Stimulated activated CD8-positive, alpha-beta memory T cell treated with anti-CD3 and anti-CD28 coated beads, Interleukin-4, amount 100 ng/mL, for 48 hours (primary cell): ENCODE results near the gene ANKS1B.
"Not testable (repeated sequence)": the region's sequence is repeated elsewhere in the genome, so short reads cannot be mapped to it uniquely, and the experiment has no call there.

Experiments
- DNase-seq: peaks from one replicate; pipeline ENCODE4 v3.0.0-alpha.2; 2020

The ANKS1B gene

DNA sequence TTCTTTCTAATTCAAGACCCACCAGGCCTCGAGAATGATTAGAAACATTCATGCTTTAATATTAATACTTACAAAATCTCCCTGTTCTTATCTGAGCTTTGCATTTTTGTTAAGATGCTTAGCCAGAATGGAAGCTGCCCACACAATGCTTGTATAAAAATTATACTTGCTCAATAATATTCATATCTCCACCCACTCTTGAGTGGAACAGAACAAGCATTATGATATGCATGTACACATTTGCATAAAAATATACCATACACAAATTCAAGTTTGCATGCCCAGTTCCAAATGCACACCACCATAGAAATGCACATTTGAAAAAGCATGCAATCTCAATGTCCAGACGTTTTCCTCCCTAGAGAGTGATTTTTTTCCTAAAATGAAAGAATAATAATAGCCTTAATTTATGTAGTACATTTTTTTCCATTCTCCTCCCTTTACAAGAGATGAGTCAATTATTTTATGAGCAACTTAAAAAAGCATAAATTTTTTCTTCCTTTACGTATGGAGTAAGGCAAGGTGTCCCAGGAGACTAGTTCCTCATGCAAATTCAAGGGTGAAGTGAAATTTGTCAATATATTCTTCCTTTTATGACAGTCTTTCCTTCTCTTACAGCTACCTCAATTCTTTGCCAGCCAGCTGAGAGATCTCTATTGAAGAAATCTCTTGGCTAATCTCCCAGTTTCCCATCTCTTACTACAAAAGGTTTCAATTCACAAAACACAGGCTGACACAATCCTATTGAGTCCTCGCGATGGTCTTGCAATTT lies 650.3 kb downstream of the ANKS1B start:
- no peak for DNase-seq

DNA sequence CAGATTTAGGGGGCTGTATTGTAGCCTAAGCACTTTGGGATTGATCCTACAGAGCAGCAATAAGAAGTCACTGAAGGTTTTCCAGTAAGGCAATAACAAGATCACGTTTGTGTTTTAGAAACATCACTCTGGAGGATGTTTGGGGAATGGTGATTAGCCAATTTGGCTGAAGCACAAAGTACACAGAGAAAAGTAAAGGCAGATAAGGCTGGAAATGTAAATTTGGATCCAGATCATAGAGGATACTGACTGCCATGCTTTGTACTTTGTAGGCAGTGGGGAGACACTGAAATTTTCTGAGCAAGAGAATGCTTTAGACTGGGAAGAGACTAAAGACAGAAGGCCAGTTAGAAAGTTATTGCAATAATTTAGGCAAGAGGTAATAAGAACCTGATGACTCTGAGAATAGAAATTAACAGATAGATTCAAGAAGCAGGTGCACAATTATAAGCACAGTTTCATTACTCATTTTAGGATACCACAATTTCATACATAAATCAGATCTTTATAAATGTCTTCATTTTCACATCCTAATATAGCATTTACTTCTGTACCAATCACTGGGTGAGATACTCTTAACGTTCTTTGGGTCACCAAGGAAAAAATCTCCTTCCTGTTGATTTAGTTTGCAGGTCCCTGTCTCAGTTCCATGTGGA lies 651.7 kb downstream of the ANKS1B start:
- DNase-seq: no peak

DNA sequence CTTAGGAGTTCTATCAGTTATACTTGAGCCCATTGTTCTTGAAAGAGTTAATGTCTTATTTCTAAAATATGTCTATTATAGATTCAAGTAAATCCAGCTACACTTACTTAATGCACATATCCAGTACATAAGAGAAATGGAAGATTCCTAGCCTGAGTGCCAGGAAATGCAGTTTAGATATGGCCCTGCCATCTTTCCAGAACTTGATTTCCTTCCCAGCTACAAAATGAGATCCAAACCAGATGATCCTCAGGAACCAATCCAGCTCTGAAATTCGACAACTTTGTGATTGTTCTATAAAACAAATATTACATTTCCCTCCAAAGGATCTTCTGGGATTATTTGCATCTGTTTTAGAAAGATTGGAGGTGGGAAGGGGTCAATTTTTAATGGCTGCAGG lies 654.5 kb downstream of the ANKS1B start:
- no peak for DNase-seq

DNA sequence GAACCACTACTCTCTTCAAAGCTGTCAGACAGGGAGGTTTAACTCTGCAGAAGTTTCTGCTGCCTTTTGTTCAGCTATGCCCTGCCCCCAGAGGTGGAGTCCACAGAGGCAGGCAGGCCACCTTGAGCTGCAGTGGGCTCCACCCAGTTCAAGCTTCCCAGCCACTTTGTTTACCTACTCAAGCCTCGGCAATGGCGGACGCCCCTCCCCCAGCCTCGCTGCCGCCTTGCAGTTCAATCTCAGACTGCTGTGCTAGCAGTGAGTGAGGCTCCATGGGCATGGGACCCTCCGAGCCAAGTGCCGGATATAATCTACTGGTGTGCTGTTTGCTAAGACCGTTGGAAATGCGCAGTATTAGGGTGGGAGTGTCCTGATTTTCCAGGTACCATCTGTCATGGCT lies 663.5 kb downstream of the ANKS1B start:
- DNase-seq: not testable (repeated sequence)

DNA sequence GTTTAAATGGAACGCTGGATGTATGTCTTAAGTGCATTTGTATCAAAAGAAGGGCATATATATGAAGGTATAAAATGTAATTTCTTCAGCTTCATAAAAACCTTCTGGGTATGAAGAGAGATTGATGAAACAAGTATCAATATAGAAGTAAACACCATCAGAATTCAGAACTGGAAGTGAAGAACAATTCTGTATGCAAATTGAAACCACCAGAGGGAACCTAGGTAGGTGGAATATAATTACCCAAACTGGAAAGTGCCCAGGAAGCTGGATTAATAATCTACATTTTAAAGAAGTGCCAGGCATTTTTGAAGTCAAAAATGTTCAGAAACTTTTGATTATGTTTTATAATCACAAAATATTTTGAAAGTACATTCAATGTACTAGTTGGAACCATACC lies 673.4 kb downstream of the ANKS1B start:
- no peak for DNase-seq

DNA sequence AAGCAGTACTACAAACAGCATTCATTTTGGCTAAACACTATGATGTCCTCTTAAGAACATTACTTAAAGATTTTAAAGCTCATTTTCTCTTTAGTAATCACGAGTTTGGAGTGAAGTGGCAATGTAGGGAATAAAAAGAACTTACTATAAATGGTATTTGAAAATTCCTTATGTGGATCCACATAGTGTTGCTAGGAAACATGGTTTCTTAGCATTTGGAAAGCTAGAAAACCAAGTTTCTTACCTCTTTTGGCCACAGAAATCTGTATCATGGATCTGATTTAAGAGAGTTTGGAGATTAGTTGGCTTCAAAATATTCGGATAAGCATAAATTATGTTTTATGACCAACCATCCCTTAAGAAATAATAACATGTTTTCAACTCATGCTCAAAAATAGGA lies 674.9 kb downstream of the ANKS1B start:
- DNase-seq: no peak

DNA sequence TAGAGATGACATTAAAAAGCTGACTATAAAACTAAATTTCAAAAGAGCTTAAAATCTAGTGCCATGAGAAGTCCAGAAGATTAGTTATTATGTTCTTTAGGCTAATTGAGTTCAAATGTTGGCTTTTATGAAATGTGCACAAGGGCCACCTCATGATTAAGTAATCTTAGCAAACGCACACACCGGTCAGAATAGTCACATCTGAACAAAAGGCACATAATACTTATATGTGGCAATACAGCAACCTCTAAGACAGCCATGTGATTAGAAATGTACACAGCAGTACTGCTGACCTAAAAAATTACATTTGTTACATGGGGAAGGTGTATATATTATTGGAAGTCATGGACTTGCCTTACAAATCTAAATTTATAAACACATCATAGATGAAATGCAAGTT lies 681.9 kb downstream of the ANKS1B start:
- no peak for DNase-seq

DNA sequence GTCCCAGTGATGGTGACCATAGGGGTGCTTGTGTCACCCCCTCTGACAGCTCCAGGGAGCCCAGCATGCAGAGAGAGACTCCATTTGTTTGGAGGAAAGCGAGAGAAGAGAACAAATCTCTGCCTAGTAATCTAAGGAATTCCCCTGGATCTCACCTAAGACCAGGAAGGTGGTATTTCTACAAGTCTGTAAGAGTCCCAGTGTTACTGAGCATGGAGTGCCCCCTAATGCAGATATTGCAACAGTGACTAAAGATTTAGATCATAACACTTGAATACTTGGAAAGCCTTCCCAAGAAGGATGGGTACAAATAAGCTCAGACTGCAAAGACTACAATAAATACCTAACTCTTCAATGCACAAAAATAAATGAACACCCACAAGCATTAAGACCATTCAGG lies 697.6 kb downstream of the ANKS1B start:
- no peak for DNase-seq

DNA sequence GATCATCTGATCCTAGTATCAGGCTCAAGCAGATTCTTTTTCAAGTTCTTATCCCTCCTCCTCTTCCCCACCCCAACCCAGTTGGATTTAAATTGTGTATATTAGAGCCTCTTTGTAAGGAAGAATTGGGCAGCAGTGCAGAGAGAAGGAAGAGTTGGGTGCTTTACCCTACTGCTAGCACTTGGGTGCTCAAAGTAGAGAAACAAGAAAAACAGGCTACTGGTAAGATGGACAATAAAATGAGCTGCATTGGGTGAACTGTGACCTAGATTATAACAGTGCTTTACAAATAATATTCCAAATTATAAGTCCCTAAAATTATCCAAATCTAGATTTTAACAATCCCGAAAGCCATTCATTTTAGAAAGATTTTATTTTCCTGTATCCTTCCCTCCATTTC lies 700.6 kb downstream of the ANKS1B start:
- DNase-seq: no peak

DNA sequence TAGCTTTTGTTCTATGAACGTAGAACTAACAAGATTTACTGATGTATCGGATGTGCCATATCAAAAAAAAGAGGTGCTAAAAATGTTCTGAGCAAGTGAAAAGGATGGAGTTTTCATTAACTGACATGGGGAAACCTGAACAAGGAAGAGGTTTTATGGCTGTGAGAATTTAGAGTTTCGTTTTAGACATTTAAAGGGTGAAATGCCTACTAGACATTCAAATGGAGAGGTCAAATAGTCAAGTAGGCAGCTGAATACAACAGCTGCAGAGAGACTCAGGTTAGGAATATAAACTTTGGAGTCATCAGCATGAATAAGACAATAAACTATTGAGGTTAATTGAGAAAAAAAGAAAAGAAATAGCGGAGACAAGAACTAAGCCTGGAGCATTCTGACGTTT lies 702.1 kb downstream of the ANKS1B start:
- no peak for DNase-seq

DNA sequence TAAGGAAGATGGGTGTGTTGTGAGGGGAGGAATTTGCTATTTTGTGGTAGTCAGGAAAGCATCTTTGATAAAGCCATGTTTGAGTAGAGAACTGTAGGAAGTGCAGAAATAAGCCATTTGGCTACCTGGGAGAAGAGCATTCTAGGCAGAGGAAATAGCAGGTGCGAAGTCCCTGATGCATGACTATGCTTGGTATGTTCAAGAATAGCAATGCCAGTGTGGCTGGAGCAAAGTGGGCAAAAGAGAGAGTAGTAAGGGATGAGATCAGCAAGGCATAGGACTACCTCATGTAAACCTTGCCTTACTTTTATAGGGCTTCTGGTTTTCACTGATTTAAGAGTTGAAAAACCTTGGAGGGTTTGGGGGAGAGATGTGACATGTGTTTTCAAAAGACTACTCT lies 702.6 kb downstream of the ANKS1B start:
- no peak for DNase-seq

DNA sequence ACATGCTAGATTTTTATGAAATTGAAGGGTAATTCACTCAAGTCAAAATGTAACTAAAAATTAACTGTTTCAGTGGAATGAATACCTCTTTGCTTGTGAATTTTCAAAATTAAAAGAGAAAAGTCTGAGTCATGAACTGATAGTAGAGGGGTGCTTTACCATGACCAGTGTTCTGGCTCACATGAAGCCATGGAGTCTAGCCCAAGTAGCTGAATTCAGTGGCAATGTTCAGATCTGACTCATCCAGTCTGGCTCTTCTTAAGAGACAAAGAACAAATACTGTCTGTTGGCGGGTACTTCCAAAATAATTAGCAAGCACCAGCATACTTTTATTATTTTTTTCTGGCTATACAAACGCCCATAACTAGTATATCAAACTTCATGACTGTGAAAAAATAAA lies 703.5 kb downstream of the ANKS1B start:
- DNase-seq: no peak

DNA sequence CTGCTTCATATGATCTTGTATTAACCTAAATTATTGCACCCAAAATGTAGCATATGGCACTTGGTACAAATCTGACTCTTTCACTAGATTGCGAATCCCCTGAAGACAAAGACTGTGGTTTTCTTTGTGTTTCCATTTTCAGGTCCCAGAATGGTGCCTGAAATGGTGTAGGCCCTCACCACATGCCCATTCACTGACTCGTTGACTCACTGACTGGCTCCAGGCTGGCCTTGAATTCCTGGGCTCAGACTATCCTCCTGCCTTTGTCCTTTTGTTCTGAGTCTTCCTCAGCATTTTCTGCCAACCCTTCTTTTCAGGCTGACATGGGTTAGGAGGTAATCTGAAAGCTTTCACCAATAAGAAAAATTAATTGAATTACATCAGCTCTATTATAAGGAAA lies 705.8 kb downstream of the ANKS1B start:
- no peak for DNase-seq

DNA sequence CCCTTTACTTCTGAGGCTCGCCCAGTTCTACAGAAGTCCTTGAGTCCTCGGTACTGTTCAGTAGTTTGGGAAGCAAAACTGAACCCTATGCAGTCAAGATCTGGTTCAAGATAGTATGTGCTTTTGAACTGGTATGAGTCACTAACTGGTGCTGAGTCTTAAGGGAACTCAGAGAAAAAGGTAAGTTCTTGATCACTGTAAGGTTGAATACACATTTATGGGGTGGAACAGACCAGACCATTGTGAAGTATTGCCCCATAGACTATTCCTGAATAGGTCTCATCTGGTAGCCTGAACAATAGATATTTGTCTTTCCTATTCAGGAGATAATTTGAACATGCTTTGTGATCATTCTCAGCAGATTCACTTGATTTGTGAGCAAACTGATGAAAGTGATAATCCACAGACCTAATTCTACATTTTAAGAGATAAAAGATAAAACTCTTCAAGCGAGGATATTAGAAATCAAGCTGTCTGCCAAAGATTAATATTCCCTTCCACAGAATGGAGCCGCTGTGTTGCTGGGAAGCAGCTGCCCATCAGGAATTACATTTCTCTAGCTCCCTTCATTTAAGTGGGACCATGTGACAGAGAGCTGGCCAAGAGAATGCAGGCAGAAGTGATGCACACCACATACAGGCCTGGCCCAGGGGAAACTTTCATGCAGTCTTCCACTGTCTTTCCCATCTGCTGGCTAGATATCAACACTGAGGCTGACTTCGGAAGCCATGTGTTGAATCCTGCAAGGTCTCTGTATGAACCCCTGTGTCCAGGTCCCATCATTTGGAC lies 707.0 kb downstream of the ANKS1B start:
- no peak for DNase-seq

DNA sequence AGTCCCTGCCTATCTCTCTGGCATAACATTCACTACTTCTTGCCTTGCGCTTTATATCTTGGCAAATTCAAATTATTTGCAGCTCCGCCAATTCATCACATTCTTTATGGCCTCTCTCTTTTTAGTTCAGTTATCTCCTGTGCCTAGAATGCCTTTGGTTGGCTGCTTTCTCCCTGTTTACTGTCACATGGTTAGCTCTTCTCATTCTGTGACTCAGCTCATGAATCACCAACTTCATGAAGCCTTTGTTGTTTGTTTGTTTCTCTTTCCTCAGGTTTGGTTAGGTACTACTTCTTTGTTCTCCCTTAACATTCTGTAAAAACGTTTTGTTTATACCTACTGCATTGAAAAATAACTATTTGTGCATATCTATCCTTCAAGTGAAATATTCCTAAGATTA lies 713.7 kb downstream of the ANKS1B start:
- no peak for DNase-seq

DNA sequence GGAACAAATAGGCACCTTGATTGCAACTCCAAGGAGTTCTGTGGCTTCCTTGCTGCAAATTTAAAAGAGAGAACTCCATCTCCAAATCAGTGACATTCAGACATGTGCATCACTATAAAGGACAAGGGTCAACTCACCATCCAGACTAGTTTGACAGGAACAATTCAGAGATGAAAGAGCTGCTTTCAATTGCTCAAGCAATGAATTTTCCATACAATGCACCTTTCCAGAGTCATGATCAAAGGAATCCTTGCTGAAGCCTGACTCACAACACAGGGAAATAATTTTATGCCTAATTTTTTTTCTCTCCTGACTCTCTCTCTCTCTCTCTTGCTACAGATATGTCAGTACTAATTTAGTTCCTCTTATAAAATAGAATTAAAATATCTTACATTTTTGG lies 717.7 kb downstream of the ANKS1B start:
- no peak for DNase-seq

DNA sequence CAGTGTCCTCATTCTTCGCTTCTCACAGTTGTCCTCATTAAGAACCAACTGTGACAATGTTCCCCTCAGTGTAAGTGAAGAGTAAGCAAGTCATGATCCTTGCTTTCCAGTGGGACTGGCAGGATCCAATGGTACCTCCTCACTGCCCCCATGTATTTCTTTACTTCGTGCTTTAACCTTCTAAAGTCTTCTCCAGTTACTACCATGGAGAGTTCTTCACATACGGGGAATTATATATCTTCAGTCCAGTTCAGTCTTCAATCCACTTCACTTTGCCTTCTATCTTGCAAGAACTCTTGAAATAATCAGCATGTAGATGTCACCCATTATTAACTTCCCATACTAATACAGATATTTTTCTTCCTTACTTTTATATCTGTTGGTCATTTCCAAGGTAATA lies 719.1 kb downstream of the ANKS1B start:
- no peak for DNase-seq

DNA sequence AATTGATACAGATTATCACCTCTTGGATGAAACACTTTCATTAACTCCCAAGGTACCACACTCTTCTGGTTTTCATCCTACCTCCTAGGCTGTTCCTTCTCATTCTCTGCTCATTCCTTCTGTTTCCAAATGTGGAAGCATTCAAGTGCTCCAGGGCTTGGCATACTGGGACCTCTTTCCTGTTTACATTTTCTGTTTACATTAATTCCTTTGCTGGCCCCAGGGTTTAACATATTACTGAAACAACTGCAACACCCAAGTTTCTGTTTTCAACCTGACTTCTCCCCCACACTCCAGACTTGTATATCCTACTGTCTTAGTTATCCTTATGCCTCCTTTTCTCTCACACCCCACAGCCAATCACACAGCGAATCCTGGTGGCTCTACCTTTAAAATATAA lies 723.5 kb downstream of the ANKS1B start:
- no peak for DNase-seq

DNA sequence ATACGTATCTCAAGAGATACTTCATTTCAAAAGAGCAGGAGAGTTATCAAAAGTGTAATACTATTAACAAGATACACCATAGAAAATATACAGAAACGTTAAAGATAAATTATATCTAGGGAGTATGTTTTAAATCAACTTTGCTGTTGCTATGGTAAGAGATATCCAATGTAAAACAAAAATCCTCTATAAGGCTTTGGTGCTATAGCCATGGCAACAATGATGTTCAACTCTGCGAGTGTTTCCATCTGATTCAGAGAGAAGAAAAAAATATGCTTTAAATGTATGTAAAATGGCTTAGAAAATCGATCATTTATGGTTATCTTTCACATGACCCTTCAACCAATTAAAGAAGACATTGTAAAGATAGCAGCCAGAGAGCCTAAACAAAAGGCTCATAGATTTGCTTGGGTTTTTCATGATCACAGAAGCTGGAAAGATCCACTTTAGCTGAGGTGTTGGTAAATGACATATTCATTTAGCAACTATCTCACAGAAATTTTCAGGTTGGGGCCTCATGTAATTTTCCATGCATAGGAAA lies 724.2 kb downstream of the ANKS1B start:
- no peak for DNase-seq

DNA sequence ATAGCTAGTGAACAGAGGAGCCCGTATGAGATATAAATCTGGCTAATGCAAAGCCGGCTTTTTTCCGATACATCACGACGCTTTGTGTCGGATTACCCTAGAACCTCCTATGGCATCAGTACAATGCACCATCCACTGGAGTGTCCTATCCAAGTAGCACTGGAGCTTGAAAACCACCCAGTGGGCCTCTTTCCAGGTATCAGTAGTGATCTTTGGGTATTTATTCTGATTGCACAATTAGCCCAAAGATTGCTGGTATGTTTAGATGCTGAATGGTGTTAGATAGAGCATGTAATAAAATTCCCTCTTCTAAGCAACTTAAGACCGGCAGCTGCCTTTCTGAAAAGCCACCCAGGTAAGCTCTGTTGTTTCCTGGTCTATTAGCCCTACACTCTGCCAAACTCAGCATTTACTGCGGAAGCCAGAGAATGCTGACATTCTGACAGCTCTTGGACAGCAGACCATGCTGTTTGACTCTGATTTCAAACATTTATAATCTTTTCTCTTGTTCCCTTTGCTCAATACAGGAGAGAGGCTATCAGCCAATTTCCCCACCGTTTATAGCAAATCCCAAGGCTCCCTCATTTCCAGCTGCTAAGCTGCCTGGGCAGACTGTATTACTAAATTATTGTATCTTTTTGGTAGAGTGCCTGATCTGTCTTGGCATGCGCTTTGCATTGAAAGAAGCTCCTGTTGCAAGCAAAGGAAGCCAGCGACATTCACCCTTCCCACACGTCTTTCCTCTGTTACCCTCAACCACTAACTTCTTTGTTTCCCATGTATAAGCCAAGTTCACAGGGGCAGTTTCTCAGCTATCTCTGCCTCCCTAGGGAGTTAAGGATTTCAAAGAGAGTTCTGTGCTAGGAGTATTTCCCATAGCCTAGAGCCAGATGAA lies 725.4 kb downstream of the ANKS1B start:
- DNase-seq: no peak

DNA sequence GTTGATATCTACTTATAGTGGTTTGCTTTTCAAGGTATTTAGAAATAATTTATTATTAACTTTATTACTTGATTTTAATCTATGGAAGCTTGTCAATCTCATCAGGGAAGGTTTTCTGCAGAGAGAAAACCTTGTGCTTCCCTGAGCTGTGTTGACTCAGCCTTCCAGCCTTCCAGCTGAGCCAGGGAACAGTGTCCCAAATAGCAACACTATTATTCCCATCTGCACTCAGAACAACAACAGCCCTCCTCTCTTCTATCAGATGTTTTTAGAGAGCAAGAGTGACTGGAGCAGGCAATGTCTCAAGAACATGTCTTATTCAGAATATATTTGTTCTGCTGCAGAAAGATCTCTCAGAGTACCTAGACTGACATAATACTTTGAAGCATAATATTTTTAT lies 727.1 kb downstream of the ANKS1B start:
- no peak for DNase-seq

DNA sequence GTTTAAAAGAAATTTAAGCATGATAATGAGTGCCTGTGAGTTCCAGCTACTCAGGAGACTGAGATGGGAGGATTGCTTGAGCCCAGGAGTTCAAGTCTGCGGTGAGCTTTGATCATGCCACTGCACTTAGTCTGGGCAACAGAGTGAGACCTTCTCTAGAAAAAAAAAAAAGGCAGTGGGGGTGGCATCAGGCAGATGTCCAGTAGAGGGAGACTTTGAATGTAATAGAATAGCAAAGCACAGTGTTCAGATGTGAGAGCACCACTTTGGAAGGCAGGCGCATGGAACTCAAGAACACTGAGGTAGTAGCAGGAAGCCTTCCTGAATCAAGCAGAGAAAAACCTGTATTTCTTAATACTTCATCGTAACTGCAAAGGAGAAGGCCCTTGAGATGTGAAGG lies 731.7 kb downstream of the ANKS1B start:
- no peak for DNase-seq

DNA sequence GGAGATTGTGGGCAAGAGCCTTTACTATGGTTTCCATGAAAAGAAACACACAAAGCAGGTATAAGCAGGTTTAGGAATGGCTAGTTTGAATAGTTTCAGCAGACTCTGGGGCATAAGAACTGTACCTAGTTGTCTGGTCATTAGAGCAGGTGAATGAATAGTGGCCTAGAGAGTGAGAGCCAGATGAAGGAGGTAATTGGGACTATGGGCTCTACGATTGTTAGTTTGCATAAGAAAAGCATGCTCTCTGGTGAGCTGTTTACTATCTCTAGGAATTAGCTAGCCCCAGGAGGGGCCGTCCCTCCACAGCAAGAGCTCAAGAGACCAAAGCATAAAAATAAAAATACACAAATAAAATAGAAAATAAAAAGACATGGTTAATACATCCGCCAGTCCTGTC lies 734.6 kb downstream of the ANKS1B start:
- DNase-seq: no peak
